Fibroblast of villous mesenchyme (primary cell): ENCODE measurements around the gene JAG1. TPM values are rescaled to one million over a fixed set of nuclear protein-coding genes. Genes with fewer than 3 reads are reported as not detected.

ENCODE experiments used
- DNase-seq: peaks from one replicate; pipeline ENCODE4 v3.0.0-alpha.2; 2010; ENCODE audit warnings: low read depth
- H3K4me3 ChIP-seq: 2 replicates; pipeline ENCODE4 v1.5.1; 2011; ENCODE audit warnings: low read depth, mild to moderate bottlenecking, low read length
- CTCF ChIP-seq: IDR thresholded peaks from 2 replicates; pipeline ENCODE4 v1.5.1; 2012; ENCODE audit warnings: low read depth, mild to moderate bottlenecking, low read length; ENCODE audit not compliant: insufficient read depth
- total RNA-seq: library from RNA; depleted of rRNA; stranded (reverse); fragments of >200 nt; gene quantifications from 2 replicates; pipeline ENCODE4 v1.2.3, GENCODE V29; 2012

JAG1 gene
- total RNA-seq, 1 donor: 12.1 TPM

- no peak overlapping the region for H3K4me3 ChIP-seq
- no peak for TF ChIP-seq CTCF
- DNase-seq: no peak
Measured at GRCh38 chr20:10640897-10641296, 32.9 kb downstream of the JAG1 start.

GRCh38 chr20:10639737-10640556, 33.9 kb downstream of the JAG1 start:
- DNase-seq: no peak
- TF ChIP-seq CTCF: no peak
- no peak overlapping the region for H3K4me3 ChIP-seq

- no peak for TF ChIP-seq CTCF
- DNase-seq: no peak
- H3K4me3 ChIP-seq: no peak overlapping the region
Measured at GRCh38 chr20:10639077-10639736, 34.6 kb downstream of the JAG1 start.

- no peak for TF ChIP-seq CTCF
- H3K4me3 ChIP-seq: no peak overlapping the region
- no peak for DNase-seq
Measured at GRCh38 chr20:10637563-10637962, 36.2 kb downstream of the JAG1 start.

- no peak for TF ChIP-seq CTCF
Measured at GRCh38 chr20:10637031-10637559, 36.7 kb downstream of the JAG1 start.

GRCh38 chr20:10636326-10636818, 37.4 kb downstream of the JAG1 start:
- H3K4me3 ChIP-seq: no peak overlapping the region
- no peak for TF ChIP-seq CTCF
- peak; percentile 66 for DNase-seq

More at GRCh38 chr20:10637031-10637559, 36.7 kb downstream of the JAG1 start:
- no peak overlapping the region for H3K4me3 ChIP-seq
- DNase-seq: peak; percentile 41
